Neural cell (in vitro differentiated cells): ENCODE data around the gene KIRREL3. TPM values are rescaled to one million over a fixed set of nuclear protein-coding genes. Genes with fewer than 3 reads are reported as not detected.

Experiments
- H2AFZ ChIP-seq: fragments of 200-600, 300-800 bp; sonication (generic), shearing (Covaris generic); 2 replicates; pipeline ENCODE4 v1.6.0; 2014; ENCODE audit warnings: low read depth, mild to moderate bottlenecking, antibody characterized with exemption, low read length, moderate library complexity
- H3F3A ChIP-seq: fragments of 200-600 bp; shearing (Covaris generic); 2 replicates; pipeline ENCODE4 v1.6.1; 2016; ENCODE audit warnings: mild to moderate bottlenecking, moderate library complexity, mixed read lengths, antibody characterized with exemption, low read length; ENCODE audit not compliant: insufficient read depth, poor library complexity, severe bottlenecking
- H3K27ac ChIP-seq: fragments of 200-600, 300-800 bp; sonication (generic), shearing (Covaris generic); 2 replicates; pipeline ENCODE4 v1.5.1; 2014; ENCODE audit warnings: mild to moderate bottlenecking, low read length, moderate library complexity
- H3K27me3 ChIP-seq: fragments of 300-800, 200-600 bp; sonication (generic), shearing (Covaris generic); 2 replicates; pipeline ENCODE4 v1.6.0; 2014; ENCODE audit warnings: mild to moderate bottlenecking, low read depth, low read length, moderate library complexity; ENCODE audit not compliant: insufficient read depth
- H3K36me3 ChIP-seq: fragments of 300-800, 200-600 bp; sonication (generic), shearing (Covaris generic); 2 replicates; pipeline ENCODE4 v1.5.1; 2014; ENCODE audit warnings: mild to moderate bottlenecking, antibody characterized with exemption, low read length, moderate library complexity; ENCODE audit not compliant: insufficient read depth
- H3K4me2 ChIP-seq: fragments of 300-800, 200-600 bp; sonication (generic), shearing (Covaris generic); 2 replicates; pipeline ENCODE4 v1.6.0; 2014; ENCODE audit warnings: mild to moderate bottlenecking, low read length
- H3K4me3 ChIP-seq: fragments of 300-800, 200-600 bp; sonication (generic), shearing (Covaris generic); 2 replicates; pipeline ENCODE4 v1.5.1; 2014; ENCODE audit warnings: mild to moderate bottlenecking, low read length, moderate library complexity
- H3K79me2 ChIP-seq: fragments of 200-600 bp; shearing (Covaris generic); replicated peaks from 2 replicates; pipeline ENCODE4 v1.6.0; 2014; ENCODE audit warnings: mild to moderate bottlenecking, low read length, moderate library complexity; ENCODE audit not compliant: insufficient read depth
- H3K9ac ChIP-seq: fragments of 300-800, 200-600 bp; sonication (generic), shearing (Covaris generic); 2 replicates; pipeline ENCODE4 v1.6.1; 2016; ENCODE audit warnings: mild to moderate bottlenecking, low read length, mixed read lengths
- H3K9me2 ChIP-seq: fragments of 200-600 bp; shearing (Covaris generic); 2 replicates; pipeline ENCODE4 v1.6.1; 2016; ENCODE audit warnings: mild to moderate bottlenecking, low read length, mixed read lengths; ENCODE audit not compliant: insufficient read depth
- H3K9me3 ChIP-seq: fragments of 200-600, 300-800 bp; sonication (generic), shearing (Covaris generic); 2 replicates; pipeline ENCODE4 v1.6.1; 2016; ENCODE audit warnings: mild to moderate bottlenecking, mixed run types, low read length, moderate library complexity, mixed read lengths
- H4K20me1 ChIP-seq: fragments of 200-600 bp; shearing (Covaris generic); 2 replicates; pipeline ENCODE4 v1.6.1; 2016; ENCODE audit warnings: mild to moderate bottlenecking, mixed run types; ENCODE audit not compliant: insufficient read depth
- CTCF ChIP-seq: fragments of 450-650 bp; IDR thresholded peaks from 2 replicates; pipeline ENCODE4 v1.5.1; 2014; ENCODE audit warnings: antibody characterized with exemption, mild to moderate bottlenecking, moderate library complexity; ENCODE audit not compliant: poor library complexity, severe bottlenecking
- EP300 ChIP-seq: fragments of 450-650 bp; conservative IDR thresholded peaks from 2 replicates; pipeline ENCODE4 v1.6.1; 2014; ENCODE audit warnings: antibody characterized with exemption, mild to moderate bottlenecking, moderate library complexity; ENCODE audit not compliant: poor library complexity, severe bottlenecking
- EZH2 ChIP-seq: fragments of 200-600, 300-800 bp; shearing (Covaris generic), sonication (generic); IDR thresholded peaks from 2 replicates; pipeline ENCODE4 v1.6.1; 2014; ENCODE audit warnings: antibody characterized with exemption, low read length, borderline replicate concordance, mild to moderate bottlenecking; ENCODE audit not compliant: insufficient read depth, poor library complexity, severe bottlenecking
- MXI1 ChIP-seq: fragments of 450-650 bp; conservative IDR thresholded peaks from 2 replicates; pipeline ENCODE4 v1.6.1; 2014; ENCODE audit warnings: antibody characterized with exemption, mild to moderate bottlenecking; ENCODE audit not compliant: poor library complexity, severe bottlenecking
- POLR2AphosphoS5 ChIP-seq: IDR thresholded peaks from 2 replicates; pipeline ENCODE4 v1.6.1; 2012
- RAD21 ChIP-seq: fragments of 450-650 bp; conservative IDR thresholded peaks from 2 replicates; pipeline ENCODE4 v1.6.1; 2014; ENCODE audit warnings: antibody characterized with exemption, mild to moderate bottlenecking, moderate library complexity
- REST ChIP-seq: IDR thresholded peaks from 2 replicates; pipeline ENCODE4 v1.6.1; 2012; ENCODE audit warnings: borderline replicate concordance
- SMC3 ChIP-seq: fragments of 450-650 bp; conservative IDR thresholded peaks from 2 replicates; pipeline ENCODE4 v1.6.1; 2014; ENCODE audit warnings: antibody characterized with exemption, mild to moderate bottlenecking, moderate library complexity; ENCODE audit not compliant: poor library complexity
- TAF1 ChIP-seq: IDR thresholded peaks from 2 replicates; pipeline ENCODE4 v1.6.1; 2012; ENCODE audit warnings: low read depth
- polyA plus RNA-seq: library from polyadenylated mRNA; depleted of rRNA; stranded (reverse); fragments of >200 nt; gene quantifications from 2 replicates; pipeline ENCODE4 v1.2.3, GENCODE V29; 2014

The KIRREL3 gene
- polyA plus RNA-seq, 1 donor from 2014 or later = 23.8 TPM

GRCh38 chr11:126522606-126523005 lies 478.0 kb downstream of the KIRREL3 start:
- Histone ChIP-seq H3K27ac (no peak overlapping the region), H3K9ac (no peak overlapping the region), H3F3A (no peaks in the 10 kb centered on the region), H3K4me3 (no peak overlapping the region), H3K27me3 (no peaks in the 10 kb centered on the region), H2AFZ (no peak overlapping the region), H3K79me2 (no peaks in the 10 kb centered on the region), H3K36me3 (no peaks in the 10 kb centered on the region), H4K20me1 (no peaks in the 10 kb centered on the region), H3K4me2 (no peak overlapping the region), H3K9me2 (no peaks in the 10 kb centered on the region), H3K9me3 (no peaks in the 10 kb centered on the region)
- TF ChIP-seq EP300 (no peak), MXI1 (no peak), REST (no peak), EZH2 (no peak), SMC3 (no peak), TAF1 (no peak), CTCF (no peak), POLR2AphosphoS5 (no peak), RAD21 (no peak)

GRCh38 chr11:126522152-126522551 lies 478.4 kb downstream of the KIRREL3 start:
- no peak overlapping the region for H3K4me3 ChIP-seq
- H3K27me3 ChIP-seq = no peaks in the 10 kb centered on the region
- no peaks in the 10 kb centered on the region for H3K9me3 ChIP-seq
- H3K4me2 ChIP-seq = no peak overlapping the region
- no peaks in the 10 kb centered on the region for H3K36me3 ChIP-seq
- no peak for TF ChIP-seq SMC3
- no peak for TF ChIP-seq CTCF
- H2AFZ ChIP-seq = no peak overlapping the region
- H4K20me1 ChIP-seq = no peaks in the 10 kb centered on the region
- H3K79me2 ChIP-seq = no peaks in the 10 kb centered on the region
- no peak overlapping the region for H3K27ac ChIP-seq
- H3F3A ChIP-seq = no peaks in the 10 kb centered on the region
- no peaks in the 10 kb centered on the region for H3K9me2 ChIP-seq
- H3K9ac ChIP-seq = no peak overlapping the region
